Stimulated activated CD8-positive, alpha-beta memory T cell treated with anti-CD3 and anti-CD28 coated beads, Interleukin-12 subunit alpha, Interleukin-12 subunit beta, amount 100 ng/mL, for 4 hours (primary cell): ENCODE measurements around the gene TK1.
"Not testable (repeated sequence)": the region's sequence is repeated elsewhere in the genome, so short reads cannot be mapped to it uniquely, and the experiment has no call there.

Experiments
- DNase-seq: peaks from one replicate; pipeline ENCODE4 v3.0.0-alpha.2; 2020; ENCODE audit warnings: low read depth

TK1 gene

GRCh38 chr17:78186692-78187595 lies at the start of gene TK1, which contains the start of gene AFMID:
TSS of gene TK1 (minus strand) at chr17:78187052. CDS start at chr17:78186994, 58 bp downstream.
TSS of gene AFMID (plus strand) at chr17:78187362. CDS start at chr17:78187371, 9 bp downstream.
- peak; percentile 62 for DNase-seq

DNA sequence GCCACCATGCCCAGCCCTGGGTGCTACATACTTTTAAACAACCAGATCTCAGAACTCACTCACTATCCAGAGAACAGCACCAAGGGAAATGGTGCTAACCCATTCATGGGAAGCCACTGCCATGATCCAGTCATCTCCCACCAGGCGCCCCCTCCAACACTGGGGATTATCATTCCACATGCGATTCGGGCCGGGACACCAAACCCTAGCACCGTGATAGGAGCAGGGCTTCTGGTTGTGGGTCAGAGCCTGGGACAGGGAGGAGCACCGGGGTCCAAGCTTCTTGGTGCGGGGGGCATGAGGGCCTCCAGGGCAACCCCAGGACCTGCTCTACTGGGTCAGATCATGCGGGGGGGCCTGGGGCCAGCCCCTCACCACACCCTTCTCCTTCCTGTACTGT lies 49.0 kb upstream of the TK1 start:
- DNase-seq: no peak

DNA sequence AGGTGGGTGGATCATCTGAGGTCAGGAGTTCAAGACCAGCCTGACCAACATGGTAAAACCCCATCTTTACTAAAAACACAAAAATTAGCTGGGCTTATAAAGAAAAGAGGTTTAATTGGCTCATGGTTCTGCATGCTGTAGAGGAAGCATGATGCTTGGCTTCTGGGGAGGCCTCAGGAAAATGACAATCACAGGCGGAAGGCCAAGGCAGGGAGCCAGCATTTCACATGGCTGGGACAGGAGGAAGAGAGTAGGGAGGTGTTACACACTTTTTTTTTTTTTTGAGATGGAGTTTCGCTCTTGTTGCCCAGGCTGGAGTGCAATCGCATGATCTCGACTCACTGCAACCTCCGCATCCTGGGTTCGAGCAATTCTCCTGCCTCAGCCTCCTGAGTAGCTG lies 48.2 kb upstream of the TK1 start:
- not testable (repeated sequence) for DNase-seq

DNA sequence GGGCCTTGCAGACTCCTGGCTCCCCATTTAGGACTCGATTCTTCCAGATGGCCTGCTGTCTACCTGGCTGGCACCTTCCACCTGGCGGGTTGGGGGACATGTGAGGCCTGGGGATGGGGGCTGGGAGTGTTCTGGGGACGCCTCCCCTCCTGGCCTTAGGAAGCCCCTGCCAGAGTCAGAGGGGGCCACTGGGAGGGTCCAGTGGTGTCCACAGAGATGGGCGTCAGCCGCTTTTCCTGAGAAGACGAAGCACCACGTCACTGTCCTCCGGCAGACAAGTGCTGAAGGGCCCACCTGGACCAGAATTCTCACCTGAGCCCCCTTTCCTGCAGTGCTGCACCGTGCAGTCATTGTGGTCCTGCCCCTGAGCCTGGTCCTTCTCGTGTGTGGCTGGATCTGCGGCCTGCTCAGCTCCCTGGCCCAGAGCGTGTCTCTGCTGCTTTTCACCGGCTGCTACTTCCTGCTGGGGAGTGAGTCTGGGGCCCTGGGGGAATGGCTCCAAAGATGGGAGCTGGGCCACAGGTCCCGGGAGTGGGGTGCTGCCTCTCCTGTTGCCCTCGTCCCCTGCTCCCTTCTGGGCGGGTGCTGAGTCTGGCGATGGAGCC lies 47.5 kb upstream of the TK1 start:
- no peak for DNase-seq

GRCh38 chr17:78233678-78234077 lies 46.8 kb upstream of the TK1 start:
- no peak for DNase-seq

DNA sequence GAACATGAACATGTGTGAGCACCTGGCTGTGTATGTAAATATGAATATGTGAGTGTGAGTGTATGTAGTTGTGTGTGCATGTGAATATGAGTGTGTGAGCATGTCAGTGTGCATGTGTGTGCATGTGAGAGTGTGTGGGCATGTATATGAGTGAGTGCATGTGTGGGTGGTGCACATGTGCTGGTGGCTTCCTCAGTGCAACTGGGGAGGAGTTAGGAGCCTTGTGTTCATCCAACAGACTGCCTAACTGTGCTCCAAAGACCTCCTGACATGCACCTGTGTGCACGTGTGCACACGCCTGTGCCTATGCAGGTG lies 46.0 kb upstream of the TK1 start:
- no peak for DNase-seq

DNA sequence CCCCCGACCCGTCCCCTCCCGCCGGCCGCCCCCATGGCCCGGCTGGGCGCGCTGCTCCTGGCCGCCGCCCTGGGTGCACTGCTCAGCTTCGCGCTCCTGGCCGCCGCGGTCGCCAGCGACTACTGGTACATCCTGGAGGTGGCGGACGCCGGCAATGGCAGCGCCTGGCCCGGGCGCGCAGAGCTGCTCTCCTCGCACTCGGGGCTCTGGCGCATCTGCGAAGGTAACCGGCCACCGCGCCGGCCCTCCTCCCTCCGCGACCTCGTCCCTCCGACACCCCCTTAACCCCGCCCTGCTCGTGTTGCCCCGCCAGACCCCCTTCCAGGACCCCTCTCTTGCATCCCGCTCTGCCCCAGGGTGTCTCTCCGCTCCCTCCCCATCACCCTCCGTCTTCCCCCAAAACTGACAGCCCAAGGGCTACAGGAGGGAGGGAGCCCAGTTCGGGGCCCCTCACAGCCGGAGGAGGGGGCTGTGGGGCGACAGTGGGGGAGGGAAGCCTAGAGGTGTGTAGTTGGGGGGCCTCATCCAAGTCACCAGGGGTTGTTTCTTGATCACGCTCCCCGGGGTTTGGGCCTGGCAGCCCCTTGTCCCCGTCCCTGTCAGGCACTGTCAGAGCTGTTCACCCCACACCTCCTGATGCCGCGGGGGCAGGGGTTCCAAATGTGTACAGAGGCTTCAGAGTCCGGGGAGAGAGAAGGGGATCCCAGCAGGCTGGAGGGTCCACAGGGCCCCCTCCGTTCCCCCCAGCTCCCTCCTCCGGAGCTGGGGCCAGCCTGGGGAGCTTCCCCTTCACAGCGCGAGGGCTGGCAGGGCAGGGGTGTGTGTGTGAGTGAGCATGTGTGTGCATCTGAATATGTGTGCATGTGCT lies 45.4 kb upstream of the TK1 start:
- DNase-seq: no peak

GRCh38 chr17:78230996-78231935 lies 44.4 kb upstream of the TK1 start, which contains the start of gene TMEM235:
TSS of gene TMEM235 (plus strand) at chr17:78231631. CDS start at chr17:78232024, 393 bp downstream.
- no peak for DNase-seq

DNA sequence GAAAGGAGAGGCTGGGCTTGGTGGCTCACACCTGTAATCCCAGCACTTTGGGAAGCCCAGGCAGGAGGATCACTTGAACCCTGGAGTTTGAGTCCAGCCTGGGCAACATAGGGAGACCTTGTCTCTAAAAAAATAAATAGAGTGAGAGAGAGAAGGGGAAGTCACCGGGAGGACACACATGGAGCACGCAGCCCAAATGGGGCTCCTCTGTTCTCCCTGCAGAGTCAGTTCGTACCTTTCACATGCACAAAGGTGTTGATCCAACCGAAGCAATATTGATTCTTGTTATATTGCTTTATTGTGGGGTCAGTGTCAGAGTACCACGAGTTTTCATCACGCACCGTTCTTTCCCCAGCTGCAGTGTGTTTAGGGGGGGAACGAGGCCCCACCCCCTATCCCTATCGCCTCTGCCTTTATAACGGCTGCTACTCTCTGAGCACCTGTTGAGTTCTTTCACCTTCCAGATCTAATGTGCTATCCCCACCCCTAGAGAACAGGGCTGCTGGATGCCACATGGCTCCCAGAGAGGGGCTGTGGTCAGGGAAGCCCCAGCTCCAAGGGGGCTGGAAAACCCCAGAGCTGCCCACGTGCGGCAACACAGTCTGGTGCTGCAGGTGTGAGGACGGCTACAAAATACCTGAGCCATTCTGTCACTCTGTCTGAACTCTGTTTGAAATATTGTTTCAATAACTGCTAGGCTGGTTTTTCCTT lies 43.6 kb upstream of the TK1 start:
- no peak for DNase-seq

GRCh38 chr17:78228176-78228575 lies 41.3 kb upstream of the TK1 start:
- DNase-seq: no peak

GRCh38 chr17:78227455-78227916 lies 40.6 kb upstream of the TK1 start:
- DNase-seq: no peak

GRCh38 chr17:78226759-78227454 lies 40.1 kb upstream of the TK1 start:
- no peak for DNase-seq

GRCh38 chr17:78226055-78226758 lies 39.4 kb upstream of the TK1 start:
- no peak for DNase-seq

GRCh38 chr17:78225088-78225865 lies 38.4 kb upstream of the TK1 start:
- DNase-seq: no peak

DNA sequence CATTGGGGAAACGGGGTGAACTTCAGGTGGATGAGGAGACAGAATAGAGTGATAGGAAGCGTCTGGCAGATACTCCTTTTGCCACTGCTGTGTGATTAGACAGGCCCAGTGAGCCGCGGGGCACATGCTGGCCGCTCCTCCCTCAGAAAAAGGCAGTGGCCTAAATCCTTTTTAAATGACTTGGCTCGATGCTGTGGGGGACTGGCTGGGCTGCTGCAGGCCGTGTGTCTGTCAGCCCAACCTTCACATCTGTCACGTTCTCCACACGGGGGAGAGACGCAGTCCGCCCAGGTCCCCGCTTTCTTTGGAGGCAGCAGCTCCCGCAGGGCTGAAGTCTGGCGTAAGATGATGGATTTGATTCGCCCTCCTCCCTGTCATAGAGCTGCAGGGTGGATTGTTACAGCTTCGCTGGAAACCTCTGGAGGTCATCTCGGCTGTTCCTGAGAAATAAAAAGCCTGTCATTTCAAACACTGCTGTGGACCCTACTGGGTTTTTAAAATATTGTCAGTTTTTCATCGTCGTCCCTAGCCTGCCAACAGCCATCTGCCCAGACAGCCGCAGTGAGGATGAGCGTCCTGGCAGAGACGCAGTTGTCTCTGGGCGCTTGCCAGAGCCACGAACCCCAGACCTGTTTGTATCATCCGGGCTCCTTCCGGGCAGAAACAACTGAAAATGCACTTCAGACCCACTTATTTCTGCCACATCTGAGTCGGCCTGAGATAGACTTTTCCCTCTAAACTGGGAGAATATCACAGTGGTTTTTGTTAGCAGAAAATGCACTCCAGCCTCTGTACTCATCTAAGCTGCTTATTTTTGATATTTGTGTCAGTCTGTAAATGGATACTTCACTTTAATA lies 37.6 kb upstream of the TK1 start:
- no peak for DNase-seq

DNA sequence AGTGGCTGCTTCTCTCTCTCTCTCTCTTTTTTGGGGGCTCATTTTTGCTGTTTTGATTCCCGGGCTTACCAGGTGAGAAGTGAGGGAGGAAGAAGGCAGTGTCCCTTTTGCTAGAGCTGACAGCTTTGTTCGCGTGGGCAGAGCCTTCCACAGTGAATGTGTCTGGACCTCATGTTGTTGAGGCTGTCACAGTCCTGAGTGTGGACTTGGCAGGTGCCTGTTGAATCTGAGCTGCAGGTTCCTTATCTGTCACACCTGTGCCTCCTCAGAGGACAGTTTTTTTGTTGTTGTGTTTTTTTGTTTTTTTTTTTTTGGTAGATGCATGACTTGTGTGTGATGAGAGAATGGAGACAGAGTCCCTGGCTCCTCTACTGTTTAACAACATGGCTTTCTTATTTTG lies 36.9 kb upstream of the TK1 start:
- no peak for DNase-seq

GRCh38 chr17:78223061-78223460 lies 36.2 kb upstream of the TK1 start:
- no peak for DNase-seq
